ENCODE data around the gene TTC9B. TPM values are rescaled to one million over a fixed set of nuclear protein-coding genes. Genes with fewer than 3 reads are reported as not detected.

Gene TTC9B
- total and polyA plus RNA-seq, 2 of the 13 experiments (the other 11 are each of a cell fraction or from before 2014, with no cell fraction given): not detected

DNA sequence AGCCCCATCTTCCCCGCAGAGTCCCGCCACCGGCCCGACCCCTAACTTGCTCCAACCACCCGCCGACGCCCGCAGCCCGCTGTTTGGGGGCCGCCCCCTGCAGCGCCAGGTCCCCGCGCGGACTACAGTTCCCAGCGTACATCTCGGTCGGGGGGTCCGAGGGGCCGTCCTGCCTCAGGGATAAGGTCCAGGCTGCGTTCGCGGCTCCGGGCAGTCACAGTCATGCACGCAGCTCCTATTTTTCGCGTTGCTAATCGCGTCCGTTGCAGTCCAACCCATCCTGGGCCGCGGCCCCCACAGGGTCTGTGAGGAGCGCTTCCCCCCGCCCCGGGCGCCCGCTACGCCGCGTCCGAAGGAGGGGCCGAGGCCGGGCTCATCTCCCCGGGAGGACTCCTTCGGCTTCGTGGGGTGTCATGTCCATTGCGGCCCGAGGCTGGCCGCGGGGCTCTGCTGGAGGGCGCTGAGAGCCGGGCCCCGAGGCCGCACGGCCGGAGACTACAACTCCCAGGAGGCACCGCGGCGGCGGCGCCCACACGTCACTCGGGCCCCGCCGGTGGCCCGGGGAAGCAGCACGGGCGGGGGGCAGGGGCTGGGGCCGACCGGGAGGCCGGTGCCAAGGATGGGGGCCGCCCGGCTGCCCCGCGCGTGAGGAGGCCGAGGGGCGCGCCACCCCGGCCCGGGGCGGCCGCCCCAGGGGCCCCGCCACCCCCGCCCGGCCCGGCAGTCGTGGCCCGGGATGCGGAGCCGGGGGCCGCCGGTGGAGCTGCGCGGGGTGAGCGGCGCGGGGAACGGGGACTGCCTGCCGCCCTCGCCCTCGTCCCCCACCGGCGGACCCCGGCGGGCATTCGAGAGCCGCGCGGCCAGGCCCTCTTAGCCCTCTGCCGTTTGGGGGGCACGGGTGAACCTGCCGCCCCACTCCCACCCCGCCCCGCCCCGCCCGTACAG lies 27.0 kb downstream of the TTC9B start, which contains the start of gene MAP3K10:
Gene MAP3K10, plus strand, starts transcription at position 536 of the 945 bp plus-strand sequence. CDS start 606 bp downstream, outside the sequence.
- WGBS (ENCODE audit: low lambda C conversion rate): 0% methylated on average over 3 of the region's 116 CpGs
- ChIA-PET CTCF (ENCODE audit: low intra/inter-chr PET ratio, low total read pairs) (no interaction called here), POLR2A (interaction anchor here (1.0 to 1.4 kb wide), 4 partner anchors 33 to 157 kb away, joined by 3 to 7 read pairs (median 4); partner anchors contain the start of genes C19orf47 and PLD3)
- H3K27me3 ChIP-seq (ENCODE audit: control insufficient read depth in 1 of 2, insufficient read depth in 2 of 2, low read length in 2 of 2): peaks cover 0 to 5% of the 10 kb centered on the region in 2 experiments; a peak in 2 of 5 replicates
- no peaks in the 10 kb centered on the region for H4K20me1 ChIP-seq (ENCODE audit: insufficient read depth, low read length)
- peak within 1 kb of the TSS; percentile 77 for H3K9ac ChIP-seq (ENCODE audit: insufficient read depth, low read depth, low read length)
- in situ Hi-C loops (cut with HindIII; ENCODE audit: extremely low pct_ligation_motif_present, low pct_unique_long_range_greater_than_20kb): no loop called here
- peak; percentile 53 for DNase-seq (ENCODE audit: low spot score)
- FAIRE-seq: no peak
- no TSS peak for BruUV-seq (replicated peaks)
- ATAC-seq: peak; percentile 91
- no peaks in the 10 kb centered on the region for H3K9me3 ChIP-seq (ENCODE audit: low read length)
- H3K36me3 ChIP-seq (replicated peaks in 1 of 2; ENCODE audit: control insufficient read depth in 1 of 2, insufficient read depth in 2 of 2, low read length in 2 of 2): no peaks in the 10 kb centered on the region
- no peaks in the 10 kb centered on the region for H3K79me2 ChIP-seq (ENCODE audit: insufficient read depth, low read length)
- H3K4me3 ChIP-seq (replicated peaks in 1 of 3; ENCODE audit: insufficient read depth in 1 of 3, low read depth in 2 of 3, low read length in 3 of 3): peak within 1 kb of the TSS; percentile 74 to 93 (median 87)
- intact Hi-C loops (cut with micrococcal nuclease; ENCODE audit: unreplicated experiment): no loop called here
- H2AFZ ChIP-seq (ENCODE audit: low read length): peak within 1 kb of the TSS; percentile 97
- peak within 1 kb of the TSS; percentile 74 for H3K27ac ChIP-seq (ENCODE audit: extremely low read length, insufficient read depth, low read length)
- peaks cover 19% of the 10 kb centered on the region for H3K4me1 ChIP-seq (ENCODE audit: insufficient read depth, low read length)
- peak within 1 kb of the TSS; percentile 74 for H3K4me2 ChIP-seq (ENCODE audit: low read depth, low read length)
- TF ChIP-seq, protein P1, sequence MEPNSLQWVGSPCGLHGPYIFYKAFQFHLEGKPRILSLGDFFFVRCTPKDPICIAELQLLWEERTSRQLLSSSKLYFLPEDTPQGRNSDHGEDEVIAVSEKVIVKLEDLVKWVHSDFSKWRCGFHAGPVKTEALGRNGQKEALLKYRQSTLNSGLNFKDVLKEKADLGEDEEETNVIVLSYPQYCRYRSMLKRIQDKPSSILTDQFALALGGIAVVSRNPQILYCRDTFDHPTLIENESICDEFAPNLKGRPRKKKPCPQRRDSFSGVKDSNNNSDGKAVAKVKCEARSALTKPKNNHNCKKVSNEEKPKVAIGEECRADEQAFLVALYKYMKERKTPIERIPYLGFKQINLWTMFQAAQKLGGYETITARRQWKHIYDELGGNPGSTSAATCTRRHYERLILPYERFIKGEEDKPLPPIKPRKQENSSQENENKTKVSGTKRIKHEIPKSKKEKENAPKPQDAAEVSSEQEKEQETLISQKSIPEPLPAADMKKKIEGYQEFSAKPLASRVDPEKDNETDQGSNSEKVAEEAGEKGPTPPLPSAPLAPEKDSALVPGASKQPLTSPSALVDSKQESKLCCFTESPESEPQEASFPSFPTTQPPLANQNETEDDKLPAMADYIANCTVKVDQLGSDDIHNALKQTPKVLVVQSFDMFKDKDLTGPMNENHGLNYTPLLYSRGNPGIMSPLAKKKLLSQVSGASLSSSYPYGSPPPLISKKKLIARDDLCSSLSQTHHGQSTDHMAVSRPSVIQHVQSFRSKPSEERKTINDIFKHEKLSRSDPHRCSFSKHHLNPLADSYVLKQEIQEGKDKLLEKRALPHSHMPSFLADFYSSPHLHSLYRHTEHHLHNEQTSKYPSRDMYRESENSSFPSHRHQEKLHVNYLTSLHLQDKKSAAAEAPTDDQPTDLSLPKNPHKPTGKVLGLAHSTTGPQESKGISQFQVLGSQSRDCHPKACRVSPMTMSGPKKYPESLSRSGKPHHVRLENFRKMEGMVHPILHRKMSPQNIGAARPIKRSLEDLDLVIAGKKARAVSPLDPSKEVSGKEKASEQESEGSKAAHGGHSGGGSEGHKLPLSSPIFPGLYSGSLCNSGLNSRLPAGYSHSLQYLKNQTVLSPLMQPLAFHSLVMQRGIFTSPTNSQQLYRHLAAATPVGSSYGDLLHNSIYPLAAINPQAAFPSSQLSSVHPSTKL (CRISPR knock-in tag; IDR thresholded peaks at IDR 0.05): peak; percentile 20; the same call in 1 of the 2 replicates
- TF ChIP-seq ZNF777 (CRISPR knock-in tag; IDR thresholded peaks at IDR 0.05): peak; percentile 64; the same call in 1 of the 2 replicates
- TF ChIP-seq ZNF264 (CRISPR knock-in tag; IDR thresholded peaks at IDR 0.05): peak; percentile 57; the same call in 1 of the 2 replicates
- TF ChIP-seq, protein P2, sequence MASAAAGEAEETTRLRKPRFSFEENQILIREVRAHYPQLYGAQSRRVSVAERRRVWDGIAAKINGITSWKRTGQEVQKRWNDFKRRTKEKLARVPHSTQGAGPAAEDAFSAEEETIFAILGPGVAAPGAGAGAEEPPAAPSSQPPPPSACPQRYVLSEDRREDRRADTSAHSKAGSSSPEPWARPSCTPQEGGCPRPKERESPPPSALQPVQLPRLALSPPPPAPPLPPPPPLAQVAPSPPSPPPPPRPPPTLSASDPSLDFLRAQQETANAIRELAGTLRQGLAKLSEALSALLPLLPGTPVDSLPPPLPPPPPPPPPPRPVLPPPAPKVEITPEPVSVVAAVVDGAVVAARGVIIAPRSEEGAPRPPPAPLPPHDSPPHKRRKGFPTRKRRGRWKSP (CRISPR knock-in tag; IDR thresholded peaks at IDR 0.05): no peak
- peak; percentile 88; the same call in 1 of the 2 replicates for TF ChIP-seq KDM3A (CRISPR knock-in tag; IDR thresholded peaks at IDR 0.05; ENCODE audit: low read depth)
- TF ChIP-seq TAF15 (IDR thresholded peaks at IDR 0.05; ENCODE audit: low read depth, low read length, poor library complexity, severe bottlenecking): no peak
- peak; percentile 71; the same call in 1 of the 2 replicates for TF ChIP-seq PHF21A (CRISPR knock-in tag; IDR thresholded peaks at IDR 0.05)
- TF ChIP-seq FOSL1 (CRISPR knock-in tag; IDR thresholded peaks at IDR 0.05; ENCODE audit: borderline replicate concordance): peak; percentile 31; the same call in 1 of the 2 replicates
- peak; percentile 78 for TF ChIP-seq HDAC1 (CRISPR knock-in tag; IDR thresholded peaks at IDR 0.05)
- TF ChIP-seq, protein P3, sequence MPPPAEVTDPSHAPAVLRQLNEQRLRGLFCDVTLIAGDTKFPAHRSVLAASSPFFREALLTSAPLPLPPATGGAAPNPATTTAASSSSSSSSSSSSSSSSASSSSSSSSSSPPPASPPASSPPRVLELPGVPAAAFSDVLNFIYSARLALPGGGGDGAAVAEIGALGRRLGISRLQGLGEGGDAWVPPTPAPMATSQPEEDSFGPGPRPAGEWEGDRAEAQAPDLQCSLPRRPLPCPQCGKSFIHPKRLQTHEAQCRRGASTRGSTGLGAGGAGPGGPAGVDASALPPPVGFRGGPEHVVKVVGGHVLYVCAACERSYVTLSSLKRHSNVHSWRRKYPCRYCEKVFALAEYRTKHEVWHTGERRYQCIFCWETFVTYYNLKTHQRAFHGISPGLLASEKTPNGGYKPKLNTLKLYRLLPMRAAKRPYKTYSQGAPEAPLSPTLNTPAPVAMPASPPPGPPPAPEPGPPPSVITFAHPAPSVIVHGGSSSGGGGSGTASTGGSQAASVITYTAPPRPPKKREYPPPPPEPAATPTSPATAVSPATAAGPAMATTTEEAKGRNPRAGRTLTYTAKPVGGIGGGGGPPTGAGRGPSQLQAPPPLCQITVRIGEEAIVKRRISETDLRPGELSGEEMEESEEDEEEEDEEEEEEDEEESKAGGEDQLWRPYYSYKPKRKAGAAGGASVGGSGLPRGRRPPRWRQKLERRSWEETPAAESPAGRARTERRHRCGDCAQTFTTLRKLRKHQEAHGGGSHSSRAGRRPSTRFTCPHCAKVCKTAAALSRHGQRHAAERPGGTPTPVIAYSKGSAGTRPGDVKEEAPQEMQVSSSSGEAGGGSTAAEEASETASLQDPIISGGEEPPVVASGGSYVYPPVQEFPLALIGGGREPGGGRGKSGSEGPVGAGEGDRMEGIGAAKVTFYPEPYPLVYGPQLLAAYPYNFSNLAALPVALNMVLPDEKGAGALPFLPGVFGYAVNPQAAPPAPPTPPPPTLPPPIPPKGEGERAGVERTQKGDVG (CRISPR knock-in tag; IDR thresholded peaks at IDR 0.05; ENCODE audit: borderline replicate concordance): 0 out of 2 replicates have a peak, but pooled peaks have one; percentile 38
- peak; percentile 72; the same call in 1 of the 2 replicates for TF ChIP-seq ZNF879 (CRISPR knock-in tag; IDR thresholded peaks at IDR 0.05)
- peak; percentile 7; the same call in 1 of the 2 replicates for TF ChIP-seq HNF4G (IDR thresholded peaks at IDR 0.05; ENCODE audit: borderline replicate concordance, low read depth, low read length)
- no peak for TF ChIP-seq HNF4G (CRISPR knock-in tag; IDR thresholded peaks at IDR 0.05; ENCODE audit: borderline replicate concordance, low read depth)
- 0 out of 2 replicates have a peak, but pooled peaks have one; percentile 65 for TF ChIP-seq ZFP82 (CRISPR knock-in tag; IDR thresholded peaks at IDR 0.05; ENCODE audit: borderline replicate concordance)
